SH-SY5Y (cell line): ENCODE results near the gene ARL10.

Source experiments
- GATA2 ChIP-seq: IDR thresholded peaks from 2 replicates; pipeline ENCODE4 v1.6.1; 2011; ENCODE audit warnings: mild to moderate bottlenecking, low read depth, low read length
- GATA3 ChIP-seq: IDR thresholded peaks from 2 replicates; pipeline ENCODE4 v1.6.1; 2011; ENCODE audit warnings: low read depth, mild to moderate bottlenecking, low read length, moderate library complexity

DNA sequence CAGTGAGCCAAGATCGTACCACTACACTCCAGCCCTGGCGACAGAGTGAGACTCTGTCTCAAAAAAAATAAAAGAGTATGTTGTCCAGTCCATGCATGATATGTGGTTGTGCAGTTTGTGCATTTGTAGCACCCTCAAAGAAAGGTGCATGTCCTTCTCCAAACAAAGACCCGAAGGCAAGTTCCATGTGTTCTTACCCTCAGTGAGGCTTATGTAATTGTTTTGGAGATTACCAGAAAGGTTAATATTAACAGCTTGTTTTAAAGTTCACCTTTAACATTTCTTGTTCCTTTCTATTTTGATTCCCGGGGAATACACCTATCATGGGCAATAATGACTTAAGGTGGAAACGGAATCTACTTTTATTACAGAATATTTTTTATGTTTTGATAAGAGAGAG, 26.0 kb upstream of the ARL10 start:
- TF ChIP-seq GATA2: no peak
- no peak for TF ChIP-seq GATA3
